HG03442 (cell line): ENCODE measurements around the gene PTPMT1.
"Not testable (repeated sequence)": the region's sequence is repeated elsewhere in the genome, so short reads cannot be mapped to it uniquely, and the experiment has no call there.

Experiments
- ATAC-seq: cut with Tn5 transposase; IDR thresholded peaks from one replicate; pipeline ENCODE4 v1.9.1; 2021; ENCODE audit warnings: mild to moderate bottlenecking, moderate library complexity; ENCODE audit not compliant: unreplicated experiment

The PTPMT1 gene

GRCh38 chr11:47545298-47545697, 20.1 kb upstream of the PTPMT1 start:
- no peak for ATAC-seq

- not testable (repeated sequence) for ATAC-seq
Measured at GRCh38 chr11:47546274-47546673, 19.1 kb upstream of the PTPMT1 start.

DNA sequence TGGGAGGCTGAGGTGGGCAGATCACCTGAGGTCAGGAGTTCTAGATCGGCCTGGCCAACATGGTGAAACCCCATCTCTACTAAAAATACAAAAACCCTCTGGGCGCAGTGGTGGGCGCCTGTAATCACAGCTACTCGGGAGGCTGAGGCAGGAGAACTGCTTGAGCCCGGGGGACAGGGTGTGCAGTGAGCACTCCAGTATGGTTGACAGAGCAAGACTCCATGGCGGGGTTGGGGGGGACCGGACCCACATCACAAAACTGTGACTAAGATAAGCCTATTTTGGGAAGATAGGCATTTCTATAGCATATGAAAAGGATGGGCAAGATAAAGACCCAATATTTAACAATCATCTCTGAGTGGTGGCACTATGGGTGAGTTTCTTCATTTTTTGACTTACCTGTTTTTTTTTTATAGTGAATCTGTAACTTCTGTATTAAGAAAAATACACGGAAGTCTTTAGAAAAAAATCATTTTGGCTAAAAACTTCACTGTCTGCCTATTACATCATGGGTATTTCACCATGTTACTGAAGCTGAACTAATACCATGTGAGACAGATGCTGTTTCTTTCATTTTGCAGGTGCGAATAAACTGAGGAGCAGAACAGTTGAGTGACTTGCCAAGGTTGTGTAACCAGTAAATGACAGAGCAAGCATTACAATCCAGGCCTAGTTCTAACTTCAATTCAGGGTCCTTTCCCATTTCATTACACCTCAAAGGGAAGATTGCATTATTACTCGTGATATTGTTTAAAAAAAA, 14.9 kb upstream of the PTPMT1 start:
- no peak for ATAC-seq

GRCh38 chr11:47551086-47551485, 14.3 kb upstream of the PTPMT1 start:
- no peak for ATAC-seq

GRCh38 chr11:47552056-47552565, 13.3 kb upstream of the PTPMT1 start:
- ATAC-seq, result peak; percentile 6

GRCh38 chr11:47552566-47553405, 12.6 kb upstream of the PTPMT1 start, which contains the start of gene CELF1:
Gene CELF1 (minus strand): TSS chr11:47553132. CDS start chr11:47499523, 53,609 bp downstream.
- ATAC-seq, result peak; percentile 91

GRCh38 chr11:47553406-47553743, 12.0 kb upstream of the PTPMT1 start:
- ATAC-seq, result peak; percentile 27

DNA sequence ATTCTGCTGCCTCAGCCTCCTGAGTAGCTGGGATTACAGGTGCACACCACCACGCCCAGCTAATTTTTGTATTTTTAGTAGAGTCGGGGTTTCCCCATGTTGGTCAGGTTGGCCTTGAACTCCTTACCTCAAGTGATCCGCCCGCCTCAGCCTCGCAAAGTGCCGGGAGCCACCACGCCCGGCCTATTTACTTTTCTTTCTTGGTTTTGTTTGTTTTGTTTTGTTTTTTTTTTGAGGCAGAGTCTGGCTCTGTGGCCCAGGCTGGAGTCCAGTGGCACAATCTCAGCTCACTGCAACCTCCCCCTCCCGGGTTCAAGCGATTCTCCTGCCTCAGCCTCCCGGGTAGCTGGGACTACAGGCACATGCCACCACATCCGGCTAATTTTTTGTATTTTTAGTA, 8.4 kb upstream of the PTPMT1 start:
- not testable (repeated sequence) for ATAC-seq

DNA sequence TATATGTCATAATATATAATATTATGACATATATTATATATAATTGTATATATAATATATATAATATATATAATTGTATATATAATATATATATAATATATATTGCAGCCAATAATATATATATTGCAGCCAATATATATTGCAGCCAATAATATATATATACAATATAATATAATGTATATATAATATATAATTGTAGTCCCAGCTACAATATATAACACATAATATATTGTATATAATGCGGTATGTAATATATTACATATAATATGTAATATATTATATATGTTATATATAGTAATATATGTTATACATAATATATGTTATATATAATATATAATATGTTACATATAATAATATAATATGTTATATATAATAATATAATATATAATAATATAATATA, 6.7 kb upstream of the PTPMT1 start:
- no peak for ATAC-seq

- ATAC-seq, result no peak
Measured at GRCh38 chr11:47560426-47560825, 5.0 kb upstream of the PTPMT1 start.

GRCh38 chr11:47562393-47562792, 3.0 kb upstream of the PTPMT1 start:
- ATAC-seq, result not testable (repeated sequence)

GRCh38 chr11:47564366-47564765, 1.0 kb upstream of the PTPMT1 start:
- not testable (repeated sequence) for ATAC-seq

- no peak for ATAC-seq
Measured at GRCh38 chr11:47564933-47565339, 463 bp upstream of the PTPMT1 start.

GRCh38 chr11:47566149-47566698, 825 bp downstream of the PTPMT1 start:
- ATAC-seq, result no peak

GRCh38 chr11:47569646-47570045, 4.2 kb downstream of the PTPMT1 start:
- no peak for ATAC-seq

DNA sequence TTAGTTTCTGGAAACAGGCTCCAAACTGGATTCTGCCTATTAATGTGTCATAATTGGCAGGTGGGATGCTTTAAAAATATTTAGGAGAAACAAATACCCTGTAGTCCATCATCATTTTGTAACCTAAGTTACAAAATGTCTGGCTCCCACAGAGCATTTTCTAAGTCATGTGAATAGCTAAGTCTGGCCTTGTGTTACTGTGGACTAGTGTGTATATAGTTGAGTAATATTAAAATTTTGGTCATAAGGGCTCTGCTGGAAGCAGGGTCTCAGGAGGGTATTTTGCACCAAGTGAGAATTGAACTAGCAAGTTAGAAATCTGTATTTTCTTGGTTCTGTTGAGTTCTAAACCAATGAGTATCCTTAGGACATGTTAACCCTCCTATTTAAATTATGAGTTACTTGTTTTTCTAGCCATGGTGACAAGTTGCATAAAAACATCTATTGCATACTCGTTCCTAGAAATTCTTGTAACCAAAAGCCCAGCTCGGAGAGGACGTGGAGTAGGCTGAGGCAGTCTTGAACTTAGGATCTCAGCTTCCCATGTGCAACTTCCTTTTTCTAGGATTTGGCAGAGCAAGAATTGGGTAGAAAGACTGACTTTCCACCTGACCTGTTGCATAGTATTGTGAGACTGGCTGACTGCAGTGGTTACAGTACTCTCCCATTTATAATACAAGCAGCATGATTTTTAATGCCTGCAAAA, 5.4 kb downstream of the PTPMT1 start:
- ATAC-seq, result no peak

GRCh38 chr11:47571357-47571729, 5.9 kb downstream of the PTPMT1 start:
- no peak for ATAC-seq

DNA sequence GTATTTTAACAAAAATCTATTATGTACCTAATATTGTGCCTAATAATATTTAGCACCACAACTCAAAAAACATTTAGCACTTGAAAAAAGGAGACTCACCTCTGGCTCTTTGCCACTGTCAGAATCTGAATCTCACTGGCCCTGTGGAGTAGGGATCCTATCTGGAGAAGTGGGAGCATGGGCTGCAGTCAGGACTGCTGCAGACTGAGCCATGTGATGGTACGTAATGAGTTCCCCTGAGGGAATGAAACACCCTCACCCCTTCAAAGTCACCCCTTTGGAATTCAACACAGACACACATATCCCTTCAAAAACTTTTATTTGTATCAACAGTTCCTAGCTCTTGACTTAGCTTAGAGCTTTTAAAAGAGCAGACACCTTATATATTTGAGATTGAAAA, 6.5 kb downstream of the PTPMT1 start:
- ATAC-seq, result no peak

GRCh38 chr11:47572715-47573255, 7.4 kb downstream of the PTPMT1 start:
- ATAC-seq, result no peak

DNA sequence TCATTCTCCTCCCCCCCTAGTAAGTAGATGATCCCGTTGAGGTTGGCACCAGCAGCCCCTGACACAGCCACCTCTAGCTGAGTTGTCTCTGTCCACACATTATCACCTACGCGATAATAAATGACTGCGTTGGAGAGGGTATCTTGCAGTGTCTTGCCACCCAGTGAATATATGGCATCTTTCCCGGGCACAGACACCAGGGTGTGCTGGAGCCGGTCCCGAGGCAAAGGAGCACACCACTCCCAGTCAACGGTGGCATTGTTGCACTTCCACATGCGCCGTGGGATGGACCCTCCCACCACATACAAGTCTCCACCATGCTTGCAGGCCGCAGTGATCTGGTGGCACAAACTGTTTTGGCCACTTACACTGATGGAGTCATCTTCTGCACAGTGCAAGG, 7.9 kb downstream of the PTPMT1 start:
- no peak for ATAC-seq
